HEK293 (cell line): ENCODE data around the gene SPTBN5.

ENCODE experiments used
- CTCF ChIA-PET: fragments of 350-600 bp; formaldehyde crosslinking; extraction: SDS; loops from one replicate; lab custom pipeline; 2021; ENCODE audit warnings: antibody characterized with exemption; lab: Yijun Ruan, JAX
- POLR2A ChIA-PET: fragments of 300-600 bp; formaldehyde crosslinking; extraction: SDS; loops from one replicate; lab custom pipeline; 2020; ENCODE audit warnings: antibody characterized with exemption, inconsistent platforms; lab: Yijun Ruan, JAX
- H3K27ac ChIP-seq: fragments of 200-500 bp; sonication (Bioruptor generic); 2 replicates; pipeline ENCODE4 v1.5.1; 2014; ENCODE audit warnings: low read depth, low read length, control low read depth, inconsistent platforms; ENCODE audit errors: extremely low read depth
- H3K36me3 ChIP-seq, 2 experiments: fragments of 200-500 bp in 1 of 2; sonication (Bioruptor generic) in 1 of 2; 1 replicate in 1 of 2; 2 replicates in 1 of 2; pipeline ENCODE4 v1.5.1; 2014 to 2017; ENCODE audit warnings: inconsistent platforms in 2 of 2, low read length in 2 of 2; ENCODE audit not compliant: control insufficient read depth in 2 of 2, insufficient read depth in 1 of 2
- H3K4me1 ChIP-seq: fragments of 200-500 bp; sonication (Bioruptor generic); 2 replicates; pipeline ENCODE4 v1.5.1; 2014; ENCODE audit warnings: mild to moderate bottlenecking, low read length, inconsistent platforms; ENCODE audit not compliant: control insufficient read depth, insufficient read depth
- H3K4me3 ChIP-seq: 2 replicates; pipeline ENCODE4 v1.5.1; 2011; ENCODE audit warnings: low read depth, mild to moderate bottlenecking, control low read depth, low read length, moderate library complexity
- H3K9me3 ChIP-seq: fragments of 200-500 bp; sonication (Bioruptor generic); 2 replicates; pipeline ENCODE4 v1.5.1; 2014; ENCODE audit warnings: low read depth, low read length, inconsistent platforms; ENCODE audit not compliant: control insufficient read depth, insufficient read depth
- GLI4 ChIP-seq: fragments of 450-650 bp; formaldehyde crosslinking; IDR thresholded peaks from 2 replicates; pipeline ENCODE4 v1.5.1; 2016; ENCODE audit warnings: missing biosample characterization, missing genetic modification characterization
- HOXA7 ChIP-seq: sonication (generic); formaldehyde crosslinking; IDR thresholded peaks from 2 replicates; pipeline ENCODE4 v1.8.1; 2022; ENCODE audit warnings: missing genetic modification reagents, borderline replicate concordance
- IKZF3 ChIP-seq: fragments of 450-650 bp; IDR thresholded peaks from 2 replicates; pipeline ENCODE4 v1.5.0; 2018; ENCODE audit warnings: missing biosample characterization, mild to moderate bottlenecking, missing genetic modification characterization, moderate library complexity
- KLF10 ChIP-seq: fragments of 450-650 bp; IDR thresholded peaks from 2 replicates; pipeline ENCODE4 v1.5.1; 2018; ENCODE audit warnings: missing biosample characterization, mild to moderate bottlenecking, missing genetic modification characterization
- KLF8 ChIP-seq: fragments of 450-650 bp; formaldehyde crosslinking; IDR thresholded peaks from 2 replicates; pipeline ENCODE4 v1.5.1; 2016; ENCODE audit warnings: missing biosample characterization, missing genetic modification characterization
- KLF9 ChIP-seq: fragments of 450-650 bp; formaldehyde crosslinking; IDR thresholded peaks from 2 replicates; pipeline ENCODE4 v1.5.1; 2016; ENCODE audit warnings: missing biosample characterization, missing genetic modification characterization, low read depth
- PATZ1 ChIP-seq: fragments of 450-650 bp; formaldehyde crosslinking; IDR thresholded peaks from 2 replicates; pipeline ENCODE4 v1.5.1; 2016; ENCODE audit warnings: missing biosample characterization, missing genetic modification characterization
- YY2 ChIP-seq: fragments of 450-650 bp; formaldehyde crosslinking; IDR thresholded peaks from 2 replicates; pipeline ENCODE4 v1.5.1; 2016; ENCODE audit warnings: missing biosample characterization, missing genetic modification characterization
- ZBTB44 ChIP-seq: fragments of 450-650 bp; IDR thresholded peaks from 2 replicates; pipeline ENCODE4 v1.5.1; 2018; ENCODE audit warnings: missing biosample characterization, mild to moderate bottlenecking, missing genetic modification characterization
- ZEB2 ChIP-seq: fragments of 450-650 bp; formaldehyde crosslinking; IDR thresholded peaks from 2 replicates; pipeline ENCODE4 v1.5.1; 2016; ENCODE audit warnings: missing biosample characterization, missing genetic modification characterization
- ZFP3 ChIP-seq: fragments of 450-650 bp; formaldehyde crosslinking; IDR thresholded peaks from 2 replicates; pipeline ENCODE4 v1.5.1; 2016; ENCODE audit warnings: low read depth, missing biosample characterization, missing genetic modification characterization
- ZNF133 ChIP-seq: fragments of 450-650 bp; formaldehyde crosslinking; IDR thresholded peaks from 2 replicates; pipeline ENCODE4 v1.5.1; 2016; ENCODE audit warnings: missing biosample characterization, missing genetic modification characterization
- ZNF157 ChIP-seq: fragments of 450-650 bp; formaldehyde crosslinking; IDR thresholded peaks from 2 replicates; pipeline ENCODE4 v1.5.1; 2016; ENCODE audit warnings: missing biosample characterization, missing genetic modification characterization
- ZNF175 ChIP-seq: fragments of 450-650 bp; formaldehyde crosslinking; IDR thresholded peaks from 2 replicates; pipeline ENCODE4 v1.5.1; 2016; ENCODE audit warnings: missing biosample characterization, missing genetic modification characterization
- ZNF211 ChIP-seq: fragments of 450-650 bp; formaldehyde crosslinking; IDR thresholded peaks from 2 replicates; pipeline ENCODE4 v1.5.1; 2016; ENCODE audit warnings: low read depth, missing biosample characterization, missing genetic modification characterization
- ZNF239 ChIP-seq: fragments of 450-650 bp; formaldehyde crosslinking; IDR thresholded peaks from 2 replicates; pipeline ENCODE4 v1.5.1; 2016; ENCODE audit warnings: missing biosample characterization, missing genetic modification characterization
- ZNF266 ChIP-seq: fragments of 450-650 bp; formaldehyde crosslinking; IDR thresholded peaks from 2 replicates; pipeline ENCODE4 v1.5.1; 2016; ENCODE audit warnings: missing biosample characterization, missing genetic modification characterization, low read depth
- ZNF292 ChIP-seq: fragments of 450-650 bp; formaldehyde crosslinking; IDR thresholded peaks from 2 replicates; pipeline ENCODE4 v1.5.1; 2016; ENCODE audit warnings: low read depth, missing biosample characterization, missing genetic modification characterization, borderline replicate concordance
- ZNF311 ChIP-seq: fragments of 450-650 bp; formaldehyde crosslinking; IDR thresholded peaks from 2 replicates; pipeline ENCODE4 v1.5.1; 2017; ENCODE audit warnings: missing biosample characterization, missing genetic modification characterization, borderline replicate concordance
- ZNF354C ChIP-seq: fragments of 450-650 bp; formaldehyde crosslinking; IDR thresholded peaks from 2 replicates; pipeline ENCODE4 v1.5.1; 2016; ENCODE audit warnings: missing biosample characterization, missing genetic modification characterization, low read depth, borderline replicate concordance
- ZNF394 ChIP-seq: fragments of 450-650 bp; formaldehyde crosslinking; IDR thresholded peaks from 2 replicates; pipeline ENCODE4 v1.5.1; 2016; ENCODE audit warnings: missing biosample characterization, missing genetic modification characterization, mild to moderate bottlenecking, moderate library complexity, borderline replicate concordance
- ZNF404 ChIP-seq: fragments of 450-650 bp; formaldehyde crosslinking; IDR thresholded peaks from 2 replicates; pipeline ENCODE4 v1.5.1; 2017; ENCODE audit warnings: missing biosample characterization, missing genetic modification characterization
- ZNF423 ChIP-seq: fragments of 450-650 bp; formaldehyde crosslinking; IDR thresholded peaks from 2 replicates; pipeline ENCODE4 v1.5.1; 2016; ENCODE audit warnings: missing biosample characterization, missing genetic modification characterization
- ZNF529 ChIP-seq: fragments of 450-650 bp; formaldehyde crosslinking; IDR thresholded peaks from 2 replicates; pipeline ENCODE4 v1.5.1; 2017; ENCODE audit warnings: missing genetic modification characterization, missing biosample characterization; ENCODE audit not compliant: insufficient replicate concordance
- ZNF585B ChIP-seq: fragments of 450-650 bp; formaldehyde crosslinking; IDR thresholded peaks from 2 replicates; pipeline ENCODE4 v1.5.1; 2016; ENCODE audit warnings: missing biosample characterization, missing genetic modification characterization
- ZNF645 ChIP-seq: fragments of 450-650 bp; formaldehyde crosslinking; IDR thresholded peaks from 2 replicates; pipeline ENCODE4; 2016; ENCODE audit warnings: missing biosample characterization, missing genetic modification characterization
- ZNF658 ChIP-seq: fragments of 450-650 bp; formaldehyde crosslinking; IDR thresholded peaks from 2 replicates; pipeline ENCODE4; 2016; ENCODE audit warnings: missing biosample characterization, missing genetic modification characterization
- ZNF701 ChIP-seq: fragments of 450-650 bp; formaldehyde crosslinking; IDR thresholded peaks from 2 replicates; pipeline ENCODE4 v1.5.1; 2016; ENCODE audit warnings: missing biosample characterization, missing genetic modification characterization
- ZNF791 ChIP-seq: fragments of 450-650 bp; formaldehyde crosslinking; IDR thresholded peaks from 2 replicates; pipeline ENCODE4 v1.5.1; 2016; ENCODE audit warnings: missing biosample characterization, missing genetic modification characterization

Gene SPTBN5

GRCh38 chr15:41896566-41896965 is 2.7 kb upstream of the SPTBN5 start (continued):
- no peak for TF ChIP-seq PATZ1
- TF ChIP-seq ZNF311 (tag by site-specific recombination), result no peak
- no peak for TF ChIP-seq HOXA7 (CRISPR knock-in tag)
- TF ChIP-seq KLF8 (tag by site-specific recombination), result no peak
- no peak for TF ChIP-seq ZNF292 (tag by site-specific recombination)
- TF ChIP-seq ZNF133 (tag by site-specific recombination), result no peak
- TF ChIP-seq ZNF645 (tag by site-specific recombination), result no peak
- TF ChIP-seq ZNF423 (tag by site-specific recombination), result no peak
- no peak for TF ChIP-seq ZNF211 (tag by site-specific recombination)
- no peak for TF ChIP-seq KLF9 (tag by site-specific recombination)

- H3K36me3 ChIP-seq, result peaks cover 0 to 5% of the 10 kb centered on the region in 2 experiments; a peak in 1 of 3 replicates
Measured at GRCh38 chr15:41895957-41896356, 2.1 kb upstream of the SPTBN5 start.

GRCh38 chr15:41895491-41895890 is 1.6 kb upstream of the SPTBN5 start:
- TF ChIP-seq ZNF266 (tag by site-specific recombination), result no peak
- no peak for TF ChIP-seq ZNF658 (tag by site-specific recombination)
- no peak for TF ChIP-seq ZNF394 (tag by site-specific recombination)
- TF ChIP-seq ZNF701 (tag by site-specific recombination), result no peak
- TF ChIP-seq GLI4 (tag by site-specific recombination), result no peak
- no peak for TF ChIP-seq ZNF239 (tag by site-specific recombination)
- TF ChIP-seq KLF10 (tag by site-specific recombination), result no peak
- TF ChIP-seq ZNF354C (tag by site-specific recombination), result no peak
- no peak for TF ChIP-seq ZNF585B (tag by site-specific recombination)
- TF ChIP-seq HOXA7 (CRISPR knock-in tag), result no peak
- no peak for TF ChIP-seq ZNF157 (tag by site-specific recombination)
- no peak for TF ChIP-seq IKZF3 (tag by site-specific recombination)
- TF ChIP-seq YY2 (tag by site-specific recombination), result no peak
- no peak for TF ChIP-seq ZNF175 (tag by site-specific recombination)
- no peak for TF ChIP-seq ZEB2 (tag by site-specific recombination)
- no peak for TF ChIP-seq ZNF791
- no peak for TF ChIP-seq ZNF404
- POLR2A ChIA-PET, result no interaction called here
- Histone ChIP-seq H3K4me1 (peaks cover 7% of the 10 kb centered on the region), H3K4me3 (no peak overlapping the region), H3K27ac (no peak overlapping the region), H3K9me3 (no peaks in the 10 kb centered on the region), H3K36me3 (peaks cover 0 to under 1% of the 10 kb centered on the region in 2 experiments; a peak in 1 of 3 replicates)
- CTCF ChIA-PET, result interaction anchor here (0.9 kb wide), 1 partner anchor 9 kb away, joined by 8 read pairs; no protein-coding TSS in a partner anchor

More at GRCh38 chr15:41895957-41896356, 2.1 kb upstream of the SPTBN5 start:
- TF ChIP-seq ZBTB44 (tag by site-specific recombination) (no peak), ZFP3 (tag by site-specific recombination) (no peak), ZNF529 (tag by site-specific recombination) (no peak)
- Histone ChIP-seq H3K27ac (no peak overlapping the region), H3K4me3 (no peak overlapping the region), H3K9me3 (no peaks in the 10 kb centered on the region), H3K4me1 (peaks cover 7% of the 10 kb centered on the region)
- POLR2A ChIA-PET, result no interaction called here
- CTCF ChIA-PET, result no interaction called here
